CD14-positive monocyte (primary cell): ENCODE results near the gene SRD5A2. TPM values are rescaled to one million over a fixed set of nuclear protein-coding genes. Genes with fewer than 3 reads are reported as not detected.

Experiments used
- DNase-seq, 3 donors: peaks; one replicate each; pipeline ENCODE4 v3.0.0-alpha.2; 2011 to 2022
- H2AFZ ChIP-seq: 2 replicates; pipeline ENCODE4 v1.6.0; 2012; ENCODE audit warnings: mild to moderate bottlenecking, low read depth, low read length, inconsistent platforms; ENCODE audit not compliant: insufficient read depth, poor library complexity, severe bottlenecking
- H3K27ac ChIP-seq, 2 donors: 1 replicate in 1 of 2; 2 replicates in 1 of 2; pipeline ENCODE4 v1.5.1; 2012 to 2013; ENCODE audit warnings: low read length in 2 of 2, control low read depth in 1 of 2, inconsistent platforms in 1 of 2, low read depth in 1 of 2, mild to moderate bottlenecking in 1 of 2
- H3K27me3 ChIP-seq, 2 donors: one replicate each; pipeline versions ENCODE4 v1.6.0 to v1.6.1; 2011 to 2013; ENCODE audit warnings: low read length in 2 of 2; ENCODE audit not compliant: control insufficient read depth in 2 of 2, insufficient read depth in 2 of 2
- H3K36me3 ChIP-seq, 2 donors: replicated peaks in 1 of 2; 1 replicate in 1 of 2; 2 replicates in 1 of 2; pipeline versions ENCODE4 v1.5.1 to v1.6.1; 2012 to 2013; ENCODE audit warnings: low read length in 2 of 2, control low read depth in 1 of 2, inconsistent platforms in 1 of 2, mild to moderate bottlenecking in 1 of 2; ENCODE audit not compliant: insufficient read depth in 2 of 2, control insufficient read depth in 1 of 2
- H3K4me1 ChIP-seq, 2 donors: 1 replicate in 1 of 2; 2 replicates in 1 of 2; pipeline versions ENCODE4 v1.5.1 to v1.6.1; 2012 to 2013; ENCODE audit warnings: low read length in 2 of 2, control low read depth in 1 of 2, inconsistent platforms in 1 of 2, mild to moderate bottlenecking in 1 of 2, moderate library complexity in 1 of 2; ENCODE audit not compliant: insufficient read depth in 2 of 2, control insufficient read depth in 1 of 2
- H3K4me2 ChIP-seq: replicated peaks from 2 replicates; pipeline ENCODE3; 2012; ENCODE audit warnings: low read length, moderate library complexity, mild to moderate bottlenecking; ENCODE audit not compliant: poor library complexity, severe bottlenecking; ENCODE audit errors: extremely low read depth
- H3K4me3 ChIP-seq, 3 experiments: fragments of 200-600 bp in 1 of 3; sonication (generic) in 1 of 3; replicated peaks in 1 of 3; 1 replicate in 2 of 3; 2 replicates in 1 of 3; pipeline ENCODE4 v1.5.1; 2011 to 2013; ENCODE audit warnings: low read length in 3 of 3, mild to moderate bottlenecking in 3 of 3, control low read depth in 2 of 3, low read depth in 2 of 3, inconsistent platforms in 1 of 3, moderate library complexity in 1 of 3
- H3K79me2 ChIP-seq: 2 replicates; pipeline ENCODE4 v1.6.0; 2012; ENCODE audit warnings: mild to moderate bottlenecking, control low read depth, inconsistent platforms, low read length, moderate library complexity; ENCODE audit not compliant: insufficient read depth
- H3K9ac ChIP-seq: 2 replicates; pipeline ENCODE4 v1.6.0; 2017; ENCODE audit warnings: low read length, mild to moderate bottlenecking; ENCODE audit not compliant: insufficient read depth, poor library complexity, severe bottlenecking
- H3K9me3 ChIP-seq, 2 donors: replicated peaks in 1 of 2; 1 replicate in 1 of 2; 2 replicates in 1 of 2; pipeline versions ENCODE4 v1.5.1 to v1.6.1; 2012 to 2013; ENCODE audit warnings: low read length in 2 of 2, control low read depth in 1 of 2; ENCODE audit not compliant: control insufficient read depth in 1 of 2, insufficient read depth in 1 of 2
- H4K20me1 ChIP-seq: 2 replicates; pipeline ENCODE4 v1.6.0; 2012; ENCODE audit warnings: mild to moderate bottlenecking, low read length, control low read depth, moderate library complexity; ENCODE audit not compliant: insufficient read depth
- H3K27ac Mint-ChIP-seq, 7 donors: one replicate each; pipeline ENCODE4 v1.8.0; 2020; ENCODE audit warnings: mild to moderate bottlenecking in 7 of 7, mixed read lengths in 7 of 7, moderate library complexity in 6 of 7, inconsistent platforms in 2 of 7
- H3K27me3 Mint-ChIP-seq, 3 donors: one replicate each; pipeline ENCODE4 v1.8.0; 2021 to 2022; ENCODE audit warnings: low read depth in 3 of 3, mild to moderate bottlenecking in 3 of 3, mixed read lengths in 3 of 3, moderate library complexity in 3 of 3, inconsistent platforms in 1 of 3
- H3K36me3 Mint-ChIP-seq, 2 donors: one replicate each; pipeline ENCODE4 v1.8.0; 2020; ENCODE audit warnings: mixed read lengths in 2 of 2, inconsistent platforms in 1 of 2, mild to moderate bottlenecking in 1 of 2
- H3K4me1 Mint-ChIP-seq: one replicate; pipeline ENCODE4 v1.8.0; 2020; ENCODE audit warnings: mild to moderate bottlenecking, mixed read lengths
- H3K4me3 Mint-ChIP-seq, 2 donors: one replicate each; pipeline ENCODE4 v1.8.0; 2020; ENCODE audit warnings: mild to moderate bottlenecking in 2 of 2, mixed read lengths in 2 of 2, moderate library complexity in 1 of 2
- H3K9me3 Mint-ChIP-seq, 7 donors: one replicate each; pipeline ENCODE4 v1.8.0; 2020 to 2022; ENCODE audit warnings: mixed read lengths in 7 of 7, mild to moderate bottlenecking in 6 of 7, moderate library complexity in 6 of 7, inconsistent platforms in 2 of 7
- CTCF ChIP-seq: fragments of 200-600 bp; IDR thresholded peaks from one replicate; pipeline ENCODE4 v1.8.0; 2022; ENCODE audit warnings: antibody characterized with exemption, mild to moderate bottlenecking
- intact Hi-C, 2 donors: fragments of 100-400 bp; cut with micrococcal nuclease; formaldehyde crosslinking; loops; one replicate each; pipeline versions ENCODE4 v1.15.0 to v1.15.1; 2023
- polyA plus RNA-seq, 3 donors: library from polyadenylated mRNA; depleted of rRNA in 1 of 3; unstranded in 2 of 3; stranded (reverse) in 1 of 3; fragments of 300-500 nt in 2 of 3; fragments of >200 nt in 1 of 3; fragmentation: Illumina TruSeq in 2 of 3; gene quantifications; 1 replicate in 2 of 3; 2 replicates in 1 of 3; pipeline ENCODE4 v1.2.3, GENCODE V29; 2012 to 2021

Gene SRD5A2
- polyA plus RNA-seq, 3 donors: not detected

- H3K27ac ChIP-seq: no peak overlapping the region
- H3K27me3 Mint-ChIP-seq: peaks cover 0 to 6% (median 3%) of the 10 kb centered on the region in 3 donors
- no peaks in the 10 kb centered on the region for H3K4me1 ChIP-seq
- H3K9ac ChIP-seq: no peak overlapping the region
- H2AFZ ChIP-seq: no peak overlapping the region
- peaks cover 0 to 7% of the 10 kb centered on the region in 2 donors for H3K9me3 ChIP-seq
- no peaks in the 10 kb centered on the region for H3K36me3 Mint-ChIP-seq
- H3K4me3 ChIP-seq: no peak overlapping the region
- no peak overlapping the region for H3K4me3 Mint-ChIP-seq
- no peaks in the 10 kb centered on the region for H4K20me1 ChIP-seq
- no peak overlapping the region for H3K27ac Mint-ChIP-seq
- no peaks in the 10 kb centered on the region for H3K4me1 Mint-ChIP-seq
- no peak overlapping the region for H3K4me2 ChIP-seq
- H3K9me3 Mint-ChIP-seq: peaks cover 4 to 31% (median 15%) of the 10 kb centered on the region in 7 donors
- H3K27me3 ChIP-seq: no peaks in the 10 kb centered on the region
- no peaks in the 10 kb centered on the region for H3K36me3 ChIP-seq
- DNase-seq: no peak
- no peak for TF ChIP-seq CTCF
- intact Hi-C loops: no loop called here
- no peaks in the 10 kb centered on the region for H3K79me2 ChIP-seq
Measured at GRCh38 chr2:31598694-31599093, 18.0 kb upstream of the SRD5A2 start.

GRCh38 chr2:31586230-31586629 is 5.5 kb upstream of the SRD5A2 start:
- Histone ChIP-seq H3K27me3 (peaks cover 6 to 20% of the 10 kb centered on the region in 2 donors), H3K4me1 (no peaks in the 10 kb centered on the region), H3K9ac (no peak overlapping the region), H3K9me3 (peaks cover 12 to 18% of the 10 kb centered on the region in 2 donors), H3K27ac (no peak overlapping the region), H4K20me1 (no peaks in the 10 kb centered on the region), H3K36me3 (no peaks in the 10 kb centered on the region), H3K79me2 (no peaks in the 10 kb centered on the region), H3K4me3 (no peak overlapping the region), H2AFZ (no peak overlapping the region), H3K4me2 (no peak overlapping the region)
- no peak for DNase-seq
- peaks cover 0 to under 1% of the 10 kb centered on the region in 2 donors for H3K36me3 Mint-ChIP-seq
- H3K4me1 Mint-ChIP-seq: no peaks in the 10 kb centered on the region
- no peak for TF ChIP-seq CTCF
- no peak overlapping the region for H3K27ac Mint-ChIP-seq
- intact Hi-C loops: no loop called here
- no peak overlapping the region for H3K4me3 Mint-ChIP-seq
- H3K27me3 Mint-ChIP-seq: peaks cover 14 to 21% (median 16%) of the 10 kb centered on the region in 3 donors
- H3K9me3 Mint-ChIP-seq: peaks cover 8 to 37% (median 22%) of the 10 kb centered on the region in 7 donors
